Stimulated activated CD8-positive, alpha-beta memory T cell treated with anti-CD3 and anti-CD28 coated beads, Interleukin-7, amount 100 ng/mL, for 24 hours (primary cell): Measurements from ENCODE around the gene MYO10.
"Not testable (repeated sequence)": the region's sequence is repeated elsewhere in the genome, so short reads cannot be mapped to it uniquely, and the experiment has no call there.

ENCODE experiments used
- DNase-seq: peaks from one replicate; pipeline ENCODE4 v3.0.0-alpha.2; 2020; ENCODE audit warnings: low read depth

MYO10 gene

DNA sequence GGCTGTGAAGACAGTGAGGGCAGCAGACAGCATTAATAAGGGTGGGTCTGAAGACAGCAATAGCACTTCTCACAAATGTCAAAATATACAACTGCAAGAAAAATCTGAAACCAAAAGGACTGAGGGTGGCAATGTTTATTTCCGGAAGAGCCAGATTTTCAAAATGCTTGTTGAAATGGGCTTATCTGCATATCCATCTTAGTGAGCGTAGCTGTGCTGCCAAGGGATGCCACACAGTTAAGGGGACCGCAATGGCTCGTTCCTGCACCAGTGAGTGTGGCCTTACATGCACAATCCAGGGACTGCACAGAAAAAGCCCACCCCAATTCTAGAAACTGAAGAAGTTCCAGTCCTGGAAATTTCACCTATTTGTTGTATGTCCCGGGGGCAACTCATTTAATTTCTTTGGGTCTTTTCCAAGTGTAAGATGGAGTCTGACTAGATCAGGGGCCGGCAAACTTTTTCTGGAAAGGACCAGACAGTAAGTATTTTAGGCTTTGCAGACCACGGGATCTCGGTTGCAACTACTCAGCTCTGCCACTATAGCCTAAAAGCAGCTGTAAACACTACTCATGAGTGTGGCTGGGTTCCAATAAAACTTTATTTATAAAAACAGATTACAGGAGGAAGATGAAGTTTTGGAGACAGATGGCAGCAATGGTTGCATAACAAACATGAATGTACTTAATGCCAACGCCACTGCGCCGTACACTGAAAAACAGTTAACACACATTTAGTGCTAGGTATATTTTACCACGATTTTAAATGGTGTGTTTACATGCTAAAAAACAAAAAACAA is 154.1 kb downstream of the MYO10 start:
- no peak for DNase-seq

DNA sequence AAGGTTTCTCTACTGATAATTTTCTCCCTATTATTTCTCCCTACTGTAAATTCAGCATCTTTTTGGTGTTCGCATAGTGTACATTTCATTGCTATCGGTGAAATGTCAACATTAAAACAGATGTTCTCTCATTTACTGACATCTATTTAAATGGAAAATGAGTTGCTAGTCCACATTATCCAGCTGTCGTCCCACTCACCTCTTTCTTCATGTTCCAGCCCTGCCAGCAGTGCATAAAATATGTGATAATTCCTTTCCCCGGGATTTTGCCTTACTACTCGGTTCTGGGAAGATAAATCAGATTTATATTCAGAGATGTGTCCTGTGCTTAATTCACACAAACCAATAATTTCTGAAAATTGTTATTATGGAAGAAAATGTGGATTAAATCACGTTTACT is 155.8 kb downstream of the MYO10 start:
- DNase-seq, result no peak

DNA sequence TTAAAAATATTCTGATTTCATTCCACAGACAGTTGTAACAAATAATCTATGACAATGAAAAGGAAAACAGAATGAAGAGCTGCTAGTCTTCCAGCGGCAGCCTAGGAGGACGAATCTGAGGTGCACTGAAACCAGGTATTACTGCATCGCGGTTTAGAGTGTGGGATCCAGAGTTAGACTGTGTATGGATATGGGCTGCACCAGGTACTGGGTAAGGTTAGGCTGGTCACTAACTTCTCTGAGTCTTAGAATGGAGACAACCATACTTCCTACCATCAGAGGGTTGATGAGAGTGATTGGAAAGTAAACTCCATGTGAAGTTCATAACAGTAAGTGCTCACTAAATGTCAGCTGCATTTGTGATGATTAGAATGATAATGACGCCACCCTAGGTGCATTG is 158.7 kb downstream of the MYO10 start:
- DNase-seq, result no peak

DNA sequence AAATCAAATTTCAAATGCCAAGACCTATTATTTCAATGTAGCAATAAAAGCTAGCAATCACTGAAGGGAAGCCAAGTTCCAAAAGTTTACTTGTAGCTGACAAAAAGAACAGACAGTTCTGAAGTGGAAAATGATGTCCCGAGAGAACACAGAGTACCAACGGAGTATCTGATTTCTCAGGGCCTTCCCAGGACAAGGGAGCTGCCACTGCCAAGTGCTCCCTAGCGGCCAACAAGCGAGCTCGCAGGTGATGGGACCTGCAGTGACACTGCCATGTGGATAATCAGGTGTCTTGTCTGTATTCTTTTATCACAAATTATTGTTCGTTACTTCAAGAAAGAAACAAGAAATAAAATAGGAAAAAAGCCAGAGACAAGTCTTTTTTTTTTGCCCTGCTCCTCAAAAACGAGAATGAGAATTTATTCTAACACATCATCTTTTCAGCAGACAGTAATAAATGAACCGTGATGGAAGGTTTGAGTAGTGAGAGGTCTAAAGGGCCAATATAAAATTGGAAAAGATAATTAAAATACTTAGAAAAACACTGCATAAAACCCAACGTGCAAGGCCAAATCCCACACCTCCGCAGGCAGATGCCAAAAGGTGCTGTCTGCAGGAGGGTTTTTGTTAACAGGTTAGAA is 159.4 kb downstream of the MYO10 start:
- no peak for DNase-seq

DNA sequence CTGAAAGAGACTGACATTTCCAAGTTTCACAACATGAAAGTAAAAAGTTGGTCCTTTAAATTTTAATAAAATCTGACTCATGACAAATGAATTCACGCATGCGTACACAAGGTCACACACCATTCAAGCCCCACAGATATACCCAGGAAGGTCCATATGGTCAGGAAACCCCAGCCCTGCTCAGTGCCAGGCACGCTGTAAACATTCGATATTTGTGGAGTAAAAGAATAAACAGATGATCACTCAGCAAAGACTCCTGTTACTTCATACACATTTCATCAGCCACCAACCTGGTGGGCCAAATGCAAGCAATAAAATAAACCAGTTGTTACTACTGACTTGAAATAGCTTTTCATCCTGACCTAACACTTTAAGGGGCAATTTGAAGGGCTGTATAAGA is 161.3 kb downstream of the MYO10 start:
- no peak for DNase-seq

DNA sequence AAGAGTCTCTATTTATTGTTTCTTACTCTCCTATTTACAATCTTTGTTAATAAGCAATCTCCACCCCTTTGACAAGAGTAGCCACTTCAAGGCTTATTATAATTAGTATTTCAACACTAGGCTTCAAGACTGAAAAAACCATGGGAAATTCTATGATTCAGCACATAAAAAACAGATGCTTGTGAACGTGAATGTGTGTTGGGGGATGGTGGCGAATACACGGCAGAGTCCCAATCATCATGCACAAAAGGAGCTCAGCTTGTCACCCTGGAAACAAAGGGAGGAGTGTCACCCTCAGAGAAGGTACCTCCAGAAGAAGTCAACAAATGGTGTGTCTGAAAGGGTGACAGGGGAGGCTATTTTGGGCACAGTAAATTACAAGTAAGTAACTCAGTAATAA is 162.1 kb downstream of the MYO10 start:
- no peak for DNase-seq

DNA sequence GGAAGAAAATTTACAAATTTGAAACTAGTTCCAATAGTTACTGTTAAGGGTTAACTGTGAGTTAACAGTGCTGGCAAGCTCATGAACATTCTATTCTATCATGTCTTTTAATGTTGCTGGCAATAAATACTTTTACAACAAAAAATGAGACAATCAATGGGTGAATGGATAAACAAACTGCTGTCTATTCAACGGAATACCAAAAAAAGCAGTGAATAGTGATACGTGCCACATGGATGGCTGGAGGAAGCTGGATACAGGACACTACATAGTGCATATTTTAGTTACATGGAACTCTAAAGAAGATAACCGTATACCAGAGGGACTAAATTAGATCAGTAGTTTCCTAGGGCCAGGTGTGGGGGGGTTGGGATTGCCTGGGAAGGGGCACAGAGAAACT is 163.5 kb downstream of the MYO10 start:
- no peak for DNase-seq

DNA sequence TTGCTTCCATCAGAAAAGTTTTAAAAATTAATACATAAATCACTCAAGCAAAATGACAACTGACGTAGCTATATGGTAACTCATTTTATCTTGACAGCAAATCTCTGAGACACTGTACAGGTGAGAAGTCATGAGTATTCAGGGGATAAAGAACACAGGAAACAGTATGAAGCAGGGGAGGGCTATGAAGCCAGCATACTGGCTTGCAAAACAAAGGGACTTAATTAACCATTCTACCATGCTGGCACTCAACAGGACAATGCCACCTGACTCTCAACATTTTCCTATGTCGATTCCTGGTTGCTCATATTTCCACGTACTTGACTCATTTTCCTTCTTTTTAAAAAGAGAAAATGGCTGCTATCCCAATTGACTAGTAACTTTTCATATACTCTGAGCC is 167.9 kb downstream of the MYO10 start:
- DNase-seq, result no peak

DNA sequence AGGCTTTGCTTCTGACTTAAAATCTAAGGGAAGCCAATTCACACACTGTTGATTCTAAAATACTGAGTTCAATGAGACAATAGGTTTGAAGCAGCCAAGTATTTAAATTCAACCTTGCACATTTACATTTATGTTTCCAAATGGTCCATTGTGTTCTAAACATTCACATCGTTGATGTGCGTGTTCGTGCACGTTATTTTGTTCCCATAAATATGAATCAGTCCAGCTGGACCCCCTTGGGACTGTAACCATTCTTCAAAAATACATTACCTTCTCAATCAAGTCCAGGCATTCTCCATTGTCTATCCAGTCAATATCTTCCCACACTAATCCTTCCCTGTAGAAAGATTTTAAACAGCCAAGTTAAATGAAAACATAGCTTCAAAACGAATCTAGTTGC is 172.9 kb downstream of the MYO10 start:
- DNase-seq, result no peak

DNA sequence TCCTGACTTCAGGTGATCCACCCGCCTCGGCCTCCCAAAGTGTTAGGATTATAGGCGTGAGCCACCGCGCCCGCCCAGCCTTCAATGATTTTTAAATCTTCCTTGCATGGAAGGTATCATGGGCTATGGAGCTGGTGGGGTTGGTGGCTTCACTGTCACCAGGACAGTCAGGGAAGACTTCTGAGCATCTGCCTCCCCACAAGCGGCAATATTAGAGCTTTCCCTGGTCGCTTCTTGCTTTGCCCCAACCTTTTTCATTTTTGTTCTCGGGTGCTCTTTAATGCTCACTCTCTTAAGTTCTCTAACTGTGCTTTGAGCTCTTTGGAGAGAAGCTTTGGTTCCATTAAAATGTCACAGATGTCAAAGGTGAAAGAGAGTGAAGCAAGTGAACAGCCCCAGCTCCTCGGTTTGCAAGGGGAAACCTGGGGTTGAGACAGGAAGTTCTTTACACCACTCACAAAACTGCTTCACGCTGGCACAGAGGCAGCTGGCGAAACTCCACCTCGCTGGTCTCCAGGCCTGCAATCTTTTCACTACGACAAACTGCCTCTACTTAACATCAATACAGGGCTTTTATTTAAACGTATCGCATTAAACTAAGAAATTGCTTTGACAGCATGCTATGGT is 176.8 kb downstream of the MYO10 start:
- DNase-seq, result no peak

DNA sequence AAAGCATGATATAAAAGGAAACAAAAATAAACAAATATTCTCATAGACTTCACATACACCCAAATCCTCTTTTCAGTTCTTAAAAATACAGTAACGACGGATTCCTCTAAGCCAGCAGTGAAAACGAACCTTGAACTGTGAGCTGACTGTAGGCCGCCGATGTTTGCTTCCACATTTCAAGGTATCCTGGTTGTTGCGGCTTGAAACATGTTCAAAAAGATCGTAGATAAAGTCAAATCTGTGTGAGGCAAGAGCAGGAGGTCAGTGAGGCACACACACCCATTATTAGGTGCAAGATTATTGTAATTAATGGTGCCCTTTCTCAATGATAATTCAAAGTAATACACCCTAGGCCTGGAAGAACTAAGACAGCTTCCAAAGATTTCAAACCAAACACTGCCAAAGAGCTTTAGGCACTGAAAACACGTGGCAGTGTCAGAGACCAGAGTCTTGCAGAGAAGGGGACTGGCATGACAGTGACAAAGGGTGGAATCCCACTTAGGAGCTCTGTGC is 178.0 kb downstream of the MYO10 start:
- no peak for DNase-seq

DNA sequence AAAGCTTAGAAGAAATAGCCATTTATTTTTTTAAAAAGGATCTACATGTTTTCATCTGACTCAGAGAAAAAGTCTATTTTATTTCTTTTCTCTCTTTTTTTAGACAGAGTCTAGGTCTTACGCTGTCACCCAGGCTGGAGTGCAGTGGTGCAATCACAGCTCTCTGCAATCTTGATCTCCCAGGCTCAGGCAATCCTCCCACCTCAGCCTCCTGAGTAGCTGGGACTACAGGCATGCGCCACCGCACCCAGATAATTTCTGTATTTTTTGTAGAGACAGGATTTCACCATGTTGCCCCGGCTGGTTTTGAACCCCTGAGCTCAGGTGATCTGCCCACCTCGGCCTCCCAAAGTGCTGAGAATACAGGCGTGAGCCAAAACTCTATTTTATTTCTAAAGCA is 178.5 kb downstream of the MYO10 start:
- not testable (repeated sequence) for DNase-seq

DNA sequence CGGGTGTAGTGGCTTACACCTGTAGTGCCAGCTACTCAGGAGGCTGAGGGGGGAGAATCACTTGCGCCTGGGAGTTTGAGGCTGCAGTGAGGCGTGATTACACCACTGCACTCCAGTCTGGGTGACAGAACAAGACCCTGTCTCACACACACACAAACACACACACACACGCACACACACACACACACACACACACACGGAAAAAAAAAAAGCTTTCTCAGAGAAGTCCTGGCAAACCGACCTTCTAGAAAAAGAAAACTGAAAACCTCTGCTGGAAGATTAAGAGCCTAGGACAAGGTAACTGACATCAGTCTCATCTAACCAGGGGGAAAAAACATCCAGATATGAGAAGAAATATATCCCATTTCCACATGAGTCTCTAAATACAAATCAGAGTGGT is 178.9 kb downstream of the MYO10 start:
- DNase-seq, result no peak

DNA sequence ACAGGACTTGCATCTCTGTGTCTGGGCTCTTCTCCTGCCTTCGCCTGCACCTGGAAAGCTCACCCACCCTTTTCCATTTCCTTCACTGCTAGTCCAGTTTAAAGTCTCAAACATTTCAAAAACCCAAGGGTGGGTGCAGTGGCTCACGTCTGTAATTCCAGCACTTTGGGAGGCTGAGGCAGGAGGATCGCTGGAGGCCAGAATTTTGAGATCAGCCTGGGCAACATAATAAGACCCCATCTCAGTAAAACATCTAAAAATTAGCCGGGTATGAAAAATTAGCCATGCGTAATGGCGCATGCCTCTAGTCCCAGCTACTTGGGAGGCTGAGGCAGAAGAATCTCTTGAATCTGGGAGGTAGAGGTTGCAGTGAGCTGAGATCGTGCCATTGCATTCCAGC is 179.4 kb downstream of the MYO10 start:
- DNase-seq, result no peak

DNA sequence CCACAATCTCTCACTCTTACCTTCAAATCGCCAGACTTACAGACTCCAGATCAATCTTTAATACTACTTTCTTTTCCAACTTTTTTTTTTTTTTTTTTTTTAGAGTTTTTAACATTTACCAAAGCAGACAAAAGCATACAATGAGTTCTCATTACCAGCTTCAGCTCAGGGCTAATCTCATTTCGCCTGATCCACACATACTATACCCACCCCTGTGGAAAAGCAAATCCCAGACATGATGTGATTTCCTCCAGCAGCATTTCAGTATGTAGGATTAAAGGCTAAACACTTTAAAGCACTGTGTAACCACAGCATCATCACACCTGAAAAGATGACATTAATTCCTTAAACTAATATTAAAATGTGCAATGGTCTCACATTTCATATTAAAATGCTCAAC is 180.4 kb downstream of the MYO10 start:
- no peak for DNase-seq

DNA sequence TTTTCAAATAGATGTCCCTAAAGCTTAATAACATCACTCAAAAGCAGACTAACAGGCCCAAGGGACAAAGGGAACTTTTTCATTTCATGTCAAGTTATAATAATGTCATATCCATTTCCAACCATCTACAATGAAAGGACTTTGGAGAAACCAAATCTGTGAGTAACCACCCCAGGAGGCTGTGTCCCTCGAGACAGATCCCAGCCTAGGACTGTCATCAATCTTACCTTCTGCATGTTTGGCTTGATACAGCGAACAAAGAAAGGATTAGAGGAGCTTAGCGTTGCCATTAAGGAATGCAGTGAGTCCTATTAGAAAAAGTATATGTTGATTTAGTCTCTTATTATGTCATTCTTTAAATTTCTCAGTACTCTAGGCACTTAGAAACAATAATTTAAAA is 181.5 kb downstream of the MYO10 start:
- DNase-seq, result no peak

DNA sequence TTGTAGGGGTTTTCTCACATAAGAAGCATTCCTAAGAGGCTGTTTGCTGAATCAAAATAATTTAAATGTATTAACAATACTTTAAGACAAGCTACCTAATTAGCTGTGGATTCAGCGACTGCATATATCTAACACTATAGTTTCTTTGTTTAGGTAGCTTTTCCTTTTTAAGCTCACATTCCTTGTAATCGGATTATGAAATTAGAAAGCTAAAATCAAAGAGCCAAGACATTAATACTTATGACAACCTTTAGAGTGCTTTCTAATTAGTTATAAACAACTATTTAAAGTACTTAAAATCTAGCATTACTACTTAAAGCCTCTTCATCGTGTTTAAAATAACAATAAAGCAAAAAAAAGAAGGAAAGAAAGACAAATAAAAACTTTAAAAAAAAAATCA is 182.0 kb downstream of the MYO10 start:
- no peak for DNase-seq

DNA sequence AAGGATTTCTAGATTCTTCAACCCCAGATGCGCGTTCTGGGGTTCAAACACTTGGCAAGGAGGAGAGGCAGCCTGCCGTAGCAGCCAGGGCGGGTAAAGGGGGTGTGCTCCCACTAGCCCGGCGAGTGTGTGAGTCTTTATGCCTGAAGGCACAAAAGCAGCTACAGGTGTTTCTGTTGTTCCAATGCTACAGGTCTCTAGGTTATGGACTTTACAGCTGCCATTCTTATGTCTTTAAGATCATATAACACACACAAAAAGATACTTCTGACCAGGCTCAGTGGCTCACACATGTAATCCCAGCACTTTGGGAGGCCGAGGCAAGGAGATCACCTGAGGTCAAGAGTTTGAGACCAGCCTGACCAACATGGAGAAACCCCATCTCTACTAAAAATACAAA is 185.6 kb downstream of the MYO10 start:
- DNase-seq, result no peak

DNA sequence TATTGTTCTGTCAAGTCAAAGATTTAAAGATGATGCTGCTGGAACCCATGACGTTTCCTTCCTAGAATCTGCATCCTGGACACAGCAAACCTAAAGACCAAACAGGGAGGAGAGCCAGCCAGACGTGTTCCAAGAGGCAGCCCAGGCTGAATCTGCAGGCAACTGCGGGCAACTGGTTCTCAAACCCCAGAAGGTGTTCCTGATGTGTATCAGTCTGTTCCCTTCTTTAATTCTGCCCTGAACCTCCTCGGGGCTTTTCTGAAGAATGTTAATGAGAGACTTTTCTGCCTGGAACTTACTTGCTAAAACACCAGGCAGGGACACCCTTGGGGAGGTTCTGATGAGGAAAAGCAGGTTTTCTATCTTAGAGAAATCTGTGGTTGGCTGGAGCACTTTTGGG is 186.5 kb downstream of the MYO10 start:
- no peak for DNase-seq

DNA sequence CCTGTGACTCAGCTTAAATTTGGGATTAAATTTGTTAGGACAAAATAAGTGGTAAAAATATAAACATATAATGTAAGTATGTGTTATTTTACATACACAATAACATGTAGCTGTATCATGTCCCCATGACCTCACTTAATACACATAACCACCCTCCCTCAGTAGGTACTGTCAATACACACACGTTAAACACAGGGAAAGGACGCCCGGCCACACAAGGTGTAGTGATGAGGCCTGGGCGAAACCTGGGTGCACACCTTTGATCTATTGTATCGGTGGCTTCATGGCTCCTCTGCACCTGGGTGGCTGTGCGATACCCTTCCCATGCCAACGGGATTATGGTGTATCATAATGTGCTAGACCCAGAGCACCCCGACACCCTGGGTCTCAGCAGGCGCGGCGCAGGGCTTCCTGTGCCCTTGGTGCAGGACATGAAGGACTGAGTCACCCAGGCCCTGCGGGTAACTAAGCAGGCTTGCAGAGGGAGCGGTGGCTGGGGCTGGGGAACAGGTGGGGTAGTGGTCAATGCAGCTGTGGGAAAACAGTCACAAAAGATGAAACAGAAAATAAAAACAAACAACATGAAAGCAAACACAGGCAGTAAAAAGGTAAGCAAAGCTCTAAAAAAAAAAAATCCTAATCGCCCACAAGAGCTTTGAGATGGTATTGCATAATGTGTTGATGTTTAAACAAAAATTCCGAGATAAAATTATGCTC is 191.8 kb downstream of the MYO10 start:
- no peak for DNase-seq

DNA sequence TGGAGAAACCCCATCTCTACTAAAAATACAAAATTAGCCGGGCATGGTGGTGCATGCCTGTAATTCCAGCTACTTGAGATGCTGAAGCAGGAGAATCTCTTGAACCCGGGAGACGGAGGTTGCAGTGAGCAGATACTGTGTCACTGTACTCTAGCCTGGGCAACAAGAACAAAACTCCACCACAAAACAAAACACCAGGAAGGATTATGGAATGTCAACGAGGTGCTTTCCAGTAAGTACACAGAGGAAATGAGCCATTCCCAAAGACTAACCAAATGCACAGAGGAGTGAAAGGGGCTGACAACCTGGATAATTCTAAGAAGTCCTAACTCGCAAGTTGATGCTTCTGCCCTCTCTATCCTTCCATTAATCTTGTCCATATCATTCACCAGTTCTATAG is 193.2 kb downstream of the MYO10 start:
- DNase-seq, result no peak

DNA sequence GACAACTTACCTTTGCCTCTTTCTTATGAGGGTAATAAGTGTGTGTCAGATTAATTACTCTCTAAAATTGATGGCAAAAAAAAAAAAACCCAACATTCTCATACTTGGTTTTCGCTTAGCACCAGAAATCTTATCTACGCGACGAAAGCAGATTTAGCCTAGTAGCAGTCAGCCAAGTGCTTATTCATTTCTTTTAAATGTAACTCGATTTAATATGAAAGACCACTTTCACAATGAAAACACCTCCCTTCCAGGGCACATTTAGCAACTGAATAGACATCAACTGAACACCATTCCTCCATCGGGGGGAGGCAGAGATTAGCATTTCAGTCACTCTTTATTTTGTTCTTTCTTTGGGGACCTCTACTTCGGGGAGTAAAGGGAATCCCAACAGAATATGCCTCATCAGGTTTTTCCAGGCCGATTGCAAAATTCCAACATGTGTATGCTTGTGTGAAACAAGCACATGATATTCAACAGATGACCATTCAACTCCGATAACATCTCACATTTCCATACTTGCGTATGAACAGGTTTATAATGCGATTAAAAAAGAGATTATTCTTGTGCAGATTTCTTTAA is 195.2 kb downstream of the MYO10 start:
- DNase-seq, result no peak
